Nephron (organoid): ENCODE data around the gene SLC25A6.
A peak's percentile ranks its signal among the peaks of the same experiment; 100 is the strongest.
"Not testable (repeated sequence)": the region's sequence is repeated elsewhere in the genome, so short reads cannot be mapped to it uniquely, and the experiment has no call there.

Experiments used
- H3K27ac Mint-ChIP-seq, 3 experiments: 2 replicates each; pipeline ENCODE4 v1.8.0; 2020; ENCODE audit warnings: mixed read lengths in 3 of 3, mild to moderate bottlenecking in 2 of 3, moderate library complexity in 1 of 3
- H3K27me3 Mint-ChIP-seq: 2 replicates; pipeline ENCODE4 v1.8.0; 2021; ENCODE audit warnings: low read depth, mild to moderate bottlenecking, moderate library complexity, mixed read lengths
- H3K36me3 Mint-ChIP-seq: 2 replicates; pipeline ENCODE4 v1.8.0; 2020; ENCODE audit warnings: low read depth, mixed read lengths
- H3K4me1 Mint-ChIP-seq: 2 replicates; pipeline ENCODE4 v1.8.0; 2020; ENCODE audit warnings: mixed read lengths
- H3K4me3 Mint-ChIP-seq, 3 experiments: 2 replicates each; pipeline ENCODE4 v1.8.0; 2020; ENCODE audit warnings: mild to moderate bottlenecking in 3 of 3, mixed read lengths in 3 of 3, moderate library complexity in 2 of 3
- H3K9me3 Mint-ChIP-seq: 2 replicates; pipeline ENCODE4 v1.8.0; 2020; ENCODE audit warnings: mixed read lengths
- TF ChIP-seq, protein P1 (sequence below), 3 experiments: fragments of 200-600 bp; sonication (generic); IDR thresholded peaks; one replicate each; pipeline ENCODE4 v1.5.0; 2021; ENCODE audit warnings: antibody characterized with exemption in 3 of 3; ENCODE audit not compliant: unreplicated experiment in 3 of 3

The SLC25A6 gene

DNA sequence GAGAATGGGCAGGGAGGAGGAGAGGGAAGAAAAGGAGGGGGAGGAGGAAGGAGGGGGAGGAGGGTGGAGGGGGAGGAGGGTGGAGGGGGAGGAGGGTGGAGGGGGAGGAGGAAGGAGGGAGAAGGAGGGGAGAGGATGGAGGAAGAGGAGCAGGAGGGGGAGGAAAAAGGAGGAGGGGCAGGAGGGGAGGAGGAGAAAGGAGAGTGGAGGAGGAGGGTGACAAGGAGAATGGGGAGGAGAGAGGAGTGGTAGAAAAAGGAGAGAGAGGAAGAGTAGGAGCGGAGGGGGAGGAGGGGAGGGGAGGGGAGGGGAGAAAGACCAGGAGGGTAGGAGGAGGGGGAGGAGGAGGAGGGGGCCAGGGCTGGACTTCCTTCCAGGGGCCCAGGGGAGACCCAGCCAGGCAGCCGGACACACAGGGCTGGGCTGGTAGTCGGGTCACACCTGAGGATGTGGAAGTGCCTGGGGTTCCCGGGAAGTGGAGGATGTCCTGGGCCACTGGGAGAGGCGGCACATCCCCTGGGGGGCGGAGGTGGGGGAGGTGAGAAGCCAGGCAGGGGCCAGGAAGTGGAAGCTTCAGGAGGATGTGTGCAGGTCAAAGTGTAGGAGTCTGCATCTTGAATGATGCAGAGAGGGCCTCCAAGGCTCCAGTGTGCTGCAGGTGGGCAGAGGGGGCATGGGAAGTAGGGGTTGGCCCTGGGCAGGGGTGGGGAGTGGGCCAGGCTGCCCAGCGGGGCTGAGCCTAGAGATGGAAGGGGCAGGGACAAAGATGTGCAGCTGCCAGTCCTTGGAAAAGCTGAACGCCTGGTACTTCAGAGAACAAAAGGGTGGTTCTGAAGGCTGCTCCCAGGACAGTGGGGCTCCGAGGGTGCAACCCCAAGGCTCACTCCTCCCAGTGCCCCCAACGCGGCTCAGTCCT is 36.5 kb downstream of the SLC25A6 start:
- no peaks in the 10 kb centered on the region for H3K9me3 Mint-ChIP-seq

DNA sequence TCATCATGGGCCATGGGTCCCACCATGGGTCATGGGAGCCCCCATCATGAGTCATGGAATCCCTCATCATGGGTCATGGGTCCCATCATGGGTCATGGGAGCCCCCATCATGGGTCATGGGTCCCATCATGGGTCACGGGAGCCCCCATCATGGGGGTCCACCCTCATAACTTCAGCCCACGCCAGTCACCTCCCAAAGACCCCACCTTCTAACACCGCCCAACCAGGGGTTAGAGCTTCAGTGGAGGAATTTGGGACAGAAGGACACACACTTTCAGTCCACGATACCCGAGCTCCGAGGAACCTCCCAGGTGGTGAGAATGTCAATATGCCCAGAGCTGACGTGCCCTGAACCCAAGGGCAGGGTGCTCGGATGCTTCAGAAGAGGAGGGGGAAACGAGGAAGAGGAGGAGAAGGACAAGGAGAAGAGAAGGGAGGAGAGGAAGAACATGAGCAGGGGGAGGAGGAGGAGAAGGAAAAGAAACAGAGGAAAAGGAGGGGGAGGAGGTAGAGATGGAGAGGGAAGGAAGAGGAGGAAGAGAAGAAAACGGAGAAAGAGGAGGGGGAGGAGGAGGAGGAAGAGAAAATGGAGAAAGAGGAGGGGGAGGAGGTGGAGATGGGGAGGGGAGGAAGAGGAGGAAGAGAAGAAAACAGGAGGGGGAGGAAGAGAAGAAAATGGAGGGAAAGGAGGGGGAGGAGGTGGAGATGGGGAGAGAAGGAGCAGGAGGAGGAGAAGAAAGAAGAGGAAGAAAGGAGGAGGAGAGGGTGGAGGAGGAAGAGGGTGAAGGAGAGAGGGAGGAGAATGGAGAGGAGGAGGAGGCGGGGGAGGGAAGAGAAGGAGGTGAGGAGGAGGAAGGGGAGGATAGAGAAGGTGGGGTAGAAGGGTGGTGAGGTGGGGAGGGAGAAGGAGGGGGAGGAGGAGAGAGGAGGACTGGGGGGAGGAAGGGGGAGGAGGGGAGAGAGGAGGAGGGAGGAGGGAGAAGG is 37.6 kb downstream of the SLC25A6 start:
- TF ChIP-seq, protein P1, sequence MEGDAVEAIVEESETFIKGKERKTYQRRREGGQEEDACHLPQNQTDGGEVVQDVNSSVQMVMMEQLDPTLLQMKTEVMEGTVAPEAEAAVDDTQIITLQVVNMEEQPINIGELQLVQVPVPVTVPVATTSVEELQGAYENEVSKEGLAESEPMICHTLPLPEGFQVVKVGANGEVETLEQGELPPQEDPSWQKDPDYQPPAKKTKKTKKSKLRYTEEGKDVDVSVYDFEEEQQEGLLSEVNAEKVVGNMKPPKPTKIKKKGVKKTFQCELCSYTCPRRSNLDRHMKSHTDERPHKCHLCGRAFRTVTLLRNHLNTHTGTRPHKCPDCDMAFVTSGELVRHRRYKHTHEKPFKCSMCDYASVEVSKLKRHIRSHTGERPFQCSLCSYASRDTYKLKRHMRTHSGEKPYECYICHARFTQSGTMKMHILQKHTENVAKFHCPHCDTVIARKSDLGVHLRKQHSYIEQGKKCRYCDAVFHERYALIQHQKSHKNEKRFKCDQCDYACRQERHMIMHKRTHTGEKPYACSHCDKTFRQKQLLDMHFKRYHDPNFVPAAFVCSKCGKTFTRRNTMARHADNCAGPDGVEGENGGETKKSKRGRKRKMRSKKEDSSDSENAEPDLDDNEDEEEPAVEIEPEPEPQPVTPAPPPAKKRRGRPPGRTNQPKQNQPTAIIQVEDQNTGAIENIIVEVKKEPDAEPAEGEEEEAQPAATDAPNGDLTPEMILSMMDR (IDR thresholded peaks at IDR 0.05; ENCODE audit: unreplicated experiment in 3 of 3) = no peak
- Mint-ChIP-seq H3K36me3 (peaks cover 19% of the 10 kb centered on the region), H3K9me3 (no peaks in the 10 kb centered on the region), H3K27me3 (no peaks in the 10 kb centered on the region), H3K27ac (no peak overlapping the region), H3K4me1 (no peaks in the 10 kb centered on the region), H3K4me3 (no peak overlapping the region)

More for the DNA sequence above, 36.5 kb downstream of the SLC25A6 start:
- H3K36me3 Mint-ChIP-seq = peaks cover 29% of the 10 kb centered on the region
- TF ChIP-seq, protein P1 (IDR thresholded peaks at IDR 0.05; ENCODE audit: unreplicated experiment in 3 of 3) = no peak
- H3K4me3 Mint-ChIP-seq = no peak overlapping the region
- H3K4me1 Mint-ChIP-seq = no peaks in the 10 kb centered on the region
- H3K27ac Mint-ChIP-seq = peak overlapping the region in 2 of 3 experiments; percentile 25 to 62
- H3K27me3 Mint-ChIP-seq = no peaks in the 10 kb centered on the region

DNA sequence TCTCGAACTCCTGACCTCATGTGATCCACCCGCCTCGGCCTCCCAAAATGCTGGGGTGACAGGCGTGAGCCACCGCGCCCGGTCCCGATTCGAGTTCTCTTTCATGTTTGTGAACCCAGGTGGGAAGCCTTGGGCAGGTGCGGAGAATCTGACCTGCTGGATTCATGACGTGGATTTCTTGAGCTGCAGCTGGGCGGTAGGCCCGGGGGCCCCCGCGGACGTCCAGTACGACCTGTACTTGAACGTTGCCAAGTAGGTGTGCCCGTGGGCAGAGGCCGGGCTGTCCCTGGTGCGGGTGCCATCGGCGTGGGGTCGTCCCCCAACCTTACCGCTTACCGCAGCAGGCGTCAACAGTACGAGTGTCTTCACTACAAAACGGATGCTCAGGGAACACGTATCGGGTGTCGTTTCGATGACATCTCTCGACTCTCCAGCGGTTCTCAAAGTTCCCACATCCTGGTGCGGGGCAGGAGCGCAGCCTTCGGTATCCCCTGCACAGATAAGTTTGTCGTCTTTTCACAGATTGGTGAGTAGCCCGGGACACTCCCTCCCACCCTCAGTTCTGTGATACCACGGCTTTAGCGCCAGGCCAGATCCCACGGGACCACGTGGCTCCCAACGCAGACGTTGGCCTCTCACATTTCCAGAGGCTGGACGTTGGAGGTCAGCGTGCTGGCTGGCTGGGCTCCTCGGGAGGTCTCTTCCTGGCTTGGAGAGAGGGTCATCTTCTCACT is 39.8 kb downstream of the SLC25A6 start:
- H3K9me3 Mint-ChIP-seq = no peaks in the 10 kb centered on the region
- no peak overlapping the region for H3K27ac Mint-ChIP-seq
- peaks cover 4% of the 10 kb centered on the region for H3K36me3 Mint-ChIP-seq
- H3K4me3 Mint-ChIP-seq = no peak overlapping the region
- H3K4me1 Mint-ChIP-seq = no peaks in the 10 kb centered on the region
- TF ChIP-seq, protein P1 (IDR thresholded peaks at IDR 0.05; ENCODE audit: unreplicated experiment in 3 of 3) = no peak
- H3K27me3 Mint-ChIP-seq = no peaks in the 10 kb centered on the region

DNA sequence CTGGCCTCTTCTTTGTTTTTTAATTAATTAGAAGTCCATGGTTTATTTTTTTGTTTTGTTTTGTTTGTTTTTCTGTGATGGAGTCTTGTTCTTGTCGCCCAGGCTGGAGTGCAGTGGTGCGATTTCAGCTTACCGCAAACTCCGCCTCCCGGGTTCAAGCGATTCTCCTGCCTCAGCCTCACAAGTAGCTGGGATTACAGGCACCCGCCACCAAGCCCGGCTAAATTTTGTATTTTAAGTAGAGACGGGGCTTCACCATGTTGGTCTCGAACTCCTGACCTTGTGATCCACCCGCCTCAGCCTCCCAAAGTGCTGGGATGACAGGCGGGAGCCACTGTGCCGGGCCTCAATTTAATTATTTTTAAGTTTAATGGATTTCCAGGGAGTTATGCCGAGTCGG is 42.3 kb downstream of the SLC25A6 start:
- H3K36me3 Mint-ChIP-seq, H3K9me3 Mint-ChIP-seq, H3K4me3 Mint-ChIP-seq, H3K4me1 Mint-ChIP-seq, H3K27me3 Mint-ChIP-seq, H3K27ac Mint-ChIP-seq: not testable (repeated sequence)

DNA sequence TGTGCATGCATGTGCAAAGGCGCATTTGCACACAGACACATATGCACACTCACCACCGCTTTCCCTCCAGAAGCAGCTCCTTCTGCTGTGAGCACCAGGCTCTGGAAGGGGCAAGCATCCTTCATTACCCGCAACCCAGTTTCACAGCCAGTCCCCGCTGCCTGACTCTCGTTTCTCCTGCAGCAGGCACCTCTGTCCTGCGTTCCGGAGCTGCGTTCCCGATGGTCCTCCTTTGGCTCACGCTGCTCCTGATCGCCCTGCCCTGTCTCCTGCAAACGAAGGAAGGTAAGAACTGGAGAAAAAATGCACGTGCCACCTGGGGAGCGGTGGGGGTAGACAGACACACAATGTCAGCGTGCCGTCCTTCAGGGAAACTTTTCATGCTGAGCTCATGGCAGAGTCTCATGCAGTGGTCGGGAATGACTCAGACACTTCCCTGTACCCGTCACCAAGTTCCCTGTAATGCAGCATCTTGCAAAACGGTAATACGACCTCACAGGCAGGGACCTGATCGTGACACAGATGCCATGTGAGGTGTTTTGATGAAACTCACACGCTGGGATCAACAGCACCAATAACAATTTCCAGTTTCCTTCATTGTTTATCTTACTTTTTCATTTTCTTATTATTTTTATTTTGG is 50.2 kb downstream of the SLC25A6 start:
- no peak overlapping the region for H3K27ac Mint-ChIP-seq
- peaks cover 3% of the 10 kb centered on the region for H3K4me1 Mint-ChIP-seq
- peaks cover 8% of the 10 kb centered on the region for H3K9me3 Mint-ChIP-seq
- no peak overlapping the region for H3K4me3 Mint-ChIP-seq
- peaks cover 16% of the 10 kb centered on the region for H3K36me3 Mint-ChIP-seq
- TF ChIP-seq, protein P1 (IDR thresholded peaks at IDR 0.05; ENCODE audit: unreplicated experiment in 3 of 3) = no peak
- peaks cover 3% of the 10 kb centered on the region for H3K27me3 Mint-ChIP-seq
